ENCODE measurements around the gene WIPF3. TPM values are rescaled to one million over a fixed set of nuclear protein-coding genes. Genes with fewer than 3 reads are reported as not detected.
"Not testable (repeated sequence)": the region's sequence is repeated elsewhere in the genome, so short reads cannot be mapped to it uniquely, and the experiment has no call there.

Gene WIPF3
- total and polyA plus RNA-seq, 10 donors: 0.17 to 1.5 (median 0.65) TPM

DNA sequence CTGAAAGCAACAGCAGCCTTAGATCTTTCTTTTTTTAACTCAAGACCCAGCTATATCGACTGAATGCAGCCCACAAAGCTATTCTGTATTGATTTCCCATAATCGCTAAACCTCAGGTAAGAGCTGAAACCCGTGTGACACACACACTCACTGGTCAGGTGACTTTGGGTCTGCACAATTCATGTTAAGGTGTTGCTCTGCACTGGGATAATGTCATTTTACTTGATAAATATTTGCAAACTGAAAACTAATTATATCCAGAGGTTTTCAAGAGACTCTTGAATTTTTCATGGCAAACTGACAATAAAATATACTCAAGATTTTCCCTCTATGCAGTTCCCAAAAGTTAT, 150.2 kb downstream of the WIPF3 start:
- intact Hi-C loops (cut with DNase I; ENCODE audit: low total_unique reads): no loop called here
- no peak for TF ChIP-seq CTCF (IDR thresholded peaks at IDR 0.05 in 8 of 11, conservative IDR thresholded peaks at IDR 0.05 in 3 of 11)
- TF ChIP-seq POLR2AphosphoS5 (IDR thresholded peaks at IDR 0.05): no peak
- TF ChIP-seq POLR2A (IDR thresholded peaks at IDR 0.05): no peak
- DNase-seq: no peak
- no peaks in the 10 kb centered on the region for H3K27me3 ChIP-seq (replicated peaks in 1 of 7)
- H3K9me3 ChIP-seq: no peaks in the 10 kb centered on the region
- 40 to 47% (median 43%) methylated on average over 3 of the region's 3 CpGs for WGBS, 5 donors
- H3K4me3 ChIP-seq: no peak overlapping the region
- peaks cover 0 to 30% (median 4%) of the 10 kb centered on the region in 6 donors for H3K36me3 ChIP-seq
- no peak overlapping the region for H3K27ac ChIP-seq
- H3K4me1 ChIP-seq: peaks cover 9 to 23% (median 13%) of the 10 kb centered on the region in 6 donors

- 85 to 91% (median 88%) methylated on average over 7 to 9 of the region's 9 CpGs for WGBS, 5 donors
- TF ChIP-seq POLR2A (IDR thresholded peaks at IDR 0.05) (no peak), POLR2AphosphoS5 (IDR thresholded peaks at IDR 0.05) (no peak), CTCF (IDR thresholded peaks at IDR 0.05 in 8 of 11, conservative IDR thresholded peaks at IDR 0.05 in 3 of 11) (no peak)
- DNase-seq: no peak
- H3K9me3 ChIP-seq: no peaks in the 10 kb centered on the region
- H3K4me3 ChIP-seq: no peak overlapping the region
- no peak overlapping the region for H3K27ac ChIP-seq
- intact Hi-C loops (cut with DNase I; ENCODE audit: low total_unique reads): no loop called here
- no peaks in the 10 kb centered on the region for H3K27me3 ChIP-seq (replicated peaks in 1 of 7)
- H3K36me3 ChIP-seq: peaks cover 0 to 17% (median under 1%) of the 10 kb centered on the region in 6 donors
- H3K4me1 ChIP-seq: peaks cover 9 to 23% (median 13%) of the 10 kb centered on the region in 6 donors
These were observed 151.4 kb downstream of the WIPF3 start for GRCh38 chr7:29957521-29958310.

GRCh38 chr7:29958667-29959358, 152.5 kb downstream of the WIPF3 start:
- H3K27ac ChIP-seq: no peak overlapping the region
- H3K4me1 ChIP-seq: peaks cover 9 to 23% (median 13%) of the 10 kb centered on the region in 6 donors
- no peak for DNase-seq
- intact Hi-C loops (cut with DNase I; ENCODE audit: low total_unique reads): no loop called here
- H3K4me3 ChIP-seq: no peak overlapping the region
- WGBS, 5 donors: 89 to 95% (median 91%) methylated on average over 8 of the region's 8 CpGs
- H3K27me3 ChIP-seq (replicated peaks in 1 of 7): no peaks in the 10 kb centered on the region
- no peaks in the 10 kb centered on the region for H3K9me3 ChIP-seq
- TF ChIP-seq POLR2A (IDR thresholded peaks at IDR 0.05) (no peak), POLR2AphosphoS5 (IDR thresholded peaks at IDR 0.05) (no peak), CTCF (IDR thresholded peaks at IDR 0.05 in 8 of 11, conservative IDR thresholded peaks at IDR 0.05 in 3 of 11) (no peak)
- H3K36me3 ChIP-seq: peaks cover 0 to 14% (median 0%) of the 10 kb centered on the region in 6 donors

DNA sequence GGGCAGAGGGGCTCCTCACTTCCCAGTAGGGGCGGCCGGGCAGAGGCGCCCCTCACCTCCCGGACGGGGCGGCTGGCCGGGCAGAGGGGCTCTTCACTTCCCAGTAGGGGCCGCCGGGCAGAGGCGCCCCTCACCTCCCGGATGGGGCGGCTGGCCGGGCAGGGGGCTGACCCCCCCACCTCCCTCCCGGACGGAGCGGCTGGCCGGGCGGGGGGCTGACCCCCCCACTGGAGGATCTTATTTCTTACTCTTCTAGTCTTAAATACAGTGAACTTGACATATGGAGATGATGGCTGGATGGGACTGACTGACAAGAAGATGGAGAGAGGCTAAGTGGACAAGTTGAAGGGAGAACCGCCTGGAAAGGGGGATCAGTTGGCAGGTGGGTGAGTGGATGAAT, 155.3 kb downstream of the WIPF3 start:
- H3K36me3 ChIP-seq; H3K9me3 ChIP-seq; intact Hi-C loops (cut with DNase I; ENCODE audit: low total_unique reads); H3K27me3 ChIP-seq (replicated peaks in 1 of 7); H3K4me1 ChIP-seq; H3K27ac ChIP-seq; H3K4me3 ChIP-seq; DNase-seq: not testable (repeated sequence)
- 95 to 99% (median 96%) methylated on average over 6 to 19 of the region's 19 CpGs for WGBS, 5 donors

All from spleen (tissue), 11 donors.